Dedifferentiated amniotic fluid mesenchymal stem cell (primary cell): ENCODE measurements around the gene HMGB4.

ENCODE experiments used
- DNase-seq: peaks from one replicate; pipeline ENCODE4 v3.0.0-alpha.2; 2016; ENCODE audit errors: extremely low spot score

The HMGB4 gene

GRCh38 chr1:33848205-33848937, 15.5 kb upstream of the HMGB4 start:
- DNase-seq: no peak

DNA sequence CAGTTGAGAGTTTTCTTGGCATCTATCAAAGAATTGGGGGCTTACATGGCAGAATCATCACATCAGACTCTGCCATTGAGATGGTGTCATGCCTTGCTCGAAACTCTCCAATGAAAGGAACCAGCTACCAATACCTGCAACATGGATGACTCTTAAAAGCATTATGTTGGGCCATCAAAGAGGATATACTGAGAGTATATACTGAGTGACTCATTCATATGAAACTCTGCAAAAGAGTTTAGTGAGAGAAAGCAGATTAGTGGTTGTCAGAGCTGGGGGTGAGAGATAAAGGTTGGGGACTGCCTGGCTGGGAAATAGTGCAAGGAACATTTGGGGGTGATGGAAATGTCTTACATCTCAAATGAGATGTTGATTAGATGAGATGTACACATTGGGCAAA, 14.7 kb upstream of the HMGB4 start:
- DNase-seq: no peak

- DNase-seq: no peak
These were observed 13.4 kb upstream of the HMGB4 start for GRCh38 chr1:33850481-33850880.

DNA sequence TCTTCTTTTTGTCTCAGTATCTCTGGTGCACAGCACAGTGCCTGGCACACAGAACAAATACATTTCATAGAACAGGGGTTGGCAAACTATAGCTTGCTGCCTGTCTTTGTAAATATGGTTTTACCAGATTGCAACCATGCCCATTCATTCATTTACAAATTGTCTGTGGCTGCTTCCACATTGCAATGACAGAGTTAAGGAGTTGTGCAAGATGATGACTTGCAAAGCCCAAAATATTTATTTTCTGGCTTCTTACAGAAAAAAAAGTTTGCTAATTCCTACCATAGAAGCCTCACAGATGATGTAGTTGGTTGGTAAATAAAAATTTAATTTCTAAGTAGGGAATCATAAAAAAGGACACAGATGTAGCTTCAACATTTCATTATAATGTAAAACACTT, 11.2 kb upstream of the HMGB4 start:
- no peak for DNase-seq

- no peak for DNase-seq
These were observed 10.4 kb upstream of the HMGB4 start for GRCh38 chr1:33853431-33853830.

DNA sequence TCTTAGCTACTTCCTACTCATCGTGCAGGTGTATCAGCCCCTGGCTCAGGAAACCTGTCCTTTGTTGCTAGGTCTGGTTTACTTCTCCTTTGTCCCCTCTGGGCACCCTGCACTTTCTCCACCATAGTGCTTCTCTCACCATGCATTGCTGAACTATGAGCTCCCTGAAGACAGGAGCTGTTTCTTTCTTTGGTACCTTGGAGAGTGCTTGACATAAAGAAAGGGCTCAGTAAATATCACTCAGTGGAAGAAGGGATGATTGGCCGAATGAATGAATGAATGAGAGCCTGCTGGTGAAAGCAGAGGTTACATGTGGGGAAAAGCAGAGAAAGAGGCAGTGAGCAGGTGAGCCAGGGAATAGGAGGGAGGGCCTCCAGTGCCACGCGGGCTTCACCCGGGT, 9.8 kb upstream of the HMGB4 start:
- DNase-seq: no peak

GRCh38 chr1:33860671-33861070, 3.2 kb upstream of the HMGB4 start:
- no peak for DNase-seq

GRCh38 chr1:33864460-33865389, 846 bp downstream of the HMGB4 start:
- no peak for DNase-seq

DNA sequence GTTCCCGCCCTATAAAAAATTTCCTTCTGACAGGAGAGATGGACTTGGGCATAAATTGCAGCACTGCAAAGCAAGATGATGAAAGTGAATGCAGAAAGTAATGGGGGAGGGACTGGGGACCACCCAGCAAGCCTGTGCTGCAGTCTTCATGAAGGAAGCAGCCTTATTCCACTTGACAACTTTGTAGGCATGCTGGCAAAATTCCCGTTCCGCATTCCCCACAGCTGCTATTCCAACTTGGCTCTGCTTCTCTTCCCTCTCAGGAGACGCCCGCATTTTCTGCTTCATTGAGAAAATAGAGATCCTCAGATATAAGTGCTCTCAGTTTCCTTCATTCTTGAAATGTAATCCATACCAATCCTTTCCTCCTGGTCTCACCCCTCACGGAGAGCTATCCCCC, 2.4 kb downstream of the HMGB4 start:
- DNase-seq: no peak

GRCh38 chr1:33867684-33868083, 3.8 kb downstream of the HMGB4 start:
- no peak for DNase-seq

DNA sequence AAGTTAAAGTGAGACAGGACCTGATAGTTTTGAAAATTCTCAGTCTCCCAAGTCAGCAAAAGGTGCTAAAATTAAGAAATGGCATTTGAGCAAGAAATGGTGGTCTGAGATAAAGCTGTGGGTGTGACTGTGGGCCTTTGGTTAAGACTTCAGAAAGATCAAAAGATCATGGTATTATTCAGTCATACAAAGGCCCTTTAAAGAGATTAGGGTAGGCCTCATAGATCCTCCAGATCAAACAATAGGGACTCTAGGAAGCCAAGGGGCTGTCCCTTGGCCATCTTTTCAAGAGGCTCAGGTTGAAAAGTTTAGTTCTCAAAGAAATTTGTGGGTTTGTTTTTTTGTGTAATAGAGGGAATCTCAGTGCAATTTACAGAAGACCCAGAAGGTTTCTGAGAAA, 8.4 kb downstream of the HMGB4 start:
- DNase-seq: no peak

- DNase-seq: no peak
These were observed 8.8 kb downstream of the HMGB4 start for GRCh38 chr1:33872683-33873082.

DNA sequence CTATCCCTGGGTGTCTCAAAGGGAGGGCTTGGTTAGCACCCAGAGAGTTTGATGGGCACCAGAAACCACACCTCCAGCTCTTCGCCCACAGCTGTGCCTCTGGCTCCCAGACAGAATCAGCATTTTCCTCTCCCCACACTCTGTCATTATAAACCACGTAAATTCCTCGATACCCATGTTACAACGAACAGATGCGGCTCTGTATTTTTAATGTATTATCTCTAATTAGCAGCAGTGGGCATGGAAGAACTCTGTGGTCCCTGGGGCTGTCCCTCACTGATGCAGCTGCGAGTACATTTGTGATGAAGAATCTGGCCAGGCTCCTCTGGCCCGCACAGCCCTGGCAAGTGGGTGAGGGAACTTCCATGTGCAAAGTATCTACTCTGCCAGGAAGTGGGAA, 10.8 kb downstream of the HMGB4 start:
- no peak for DNase-seq

DNA sequence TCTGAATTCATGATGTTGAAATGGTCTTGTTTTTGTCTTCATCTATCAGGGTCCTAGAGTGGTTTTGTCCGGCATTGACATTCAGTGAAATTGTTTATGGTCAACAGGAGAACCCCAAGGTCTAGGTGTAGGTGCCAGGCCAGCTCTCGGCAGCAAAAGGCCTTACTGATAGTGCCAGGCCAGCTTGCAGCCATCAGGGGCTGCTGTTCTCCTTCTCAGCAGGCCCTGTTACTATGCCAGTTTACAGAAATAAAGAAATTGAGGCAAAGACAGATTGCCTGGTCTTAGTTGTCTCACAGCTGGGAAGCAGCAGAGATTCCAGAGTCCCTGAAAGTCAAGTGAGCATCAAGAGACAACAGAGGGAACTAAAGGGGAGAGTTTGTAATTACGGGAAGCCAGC, 12.0 kb downstream of the HMGB4 start:
- no peak for DNase-seq

DNA sequence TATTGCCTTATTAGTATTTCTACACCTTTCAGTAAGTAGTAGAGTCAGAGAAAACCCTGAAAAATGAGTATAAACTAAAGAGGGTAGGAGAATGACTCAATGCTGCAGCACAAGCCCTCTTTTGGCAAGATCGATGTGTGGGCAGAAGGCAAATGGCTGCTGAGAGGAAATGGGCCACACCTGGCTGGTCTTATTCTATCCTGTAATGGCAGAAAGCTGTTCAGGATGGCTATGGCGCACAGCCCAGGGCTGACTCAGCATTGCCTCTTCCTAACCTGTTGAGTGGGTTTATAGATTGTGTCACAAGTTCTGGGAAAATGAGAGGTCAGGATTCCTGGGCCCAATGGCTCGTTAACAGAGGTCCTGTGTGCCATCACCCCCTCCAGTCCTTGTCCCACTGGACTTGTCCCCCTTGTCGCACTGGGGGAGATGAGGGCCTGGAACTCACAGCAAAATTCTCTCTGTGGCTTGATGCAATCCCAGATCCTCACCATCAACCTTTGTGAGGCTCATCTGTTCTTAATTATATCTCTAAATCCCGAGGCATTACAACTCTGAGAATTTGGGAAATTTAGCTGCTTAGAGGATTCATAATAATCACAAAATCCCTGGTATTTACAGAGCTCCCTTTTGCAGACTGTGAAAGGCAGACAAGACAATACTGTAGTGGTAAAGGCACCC, 13.2 kb downstream of the HMGB4 start:
- peak; percentile 33 for DNase-seq

GRCh38 chr1:33878392-33878791, 14.5 kb downstream of the HMGB4 start:
- no peak for DNase-seq

DNA sequence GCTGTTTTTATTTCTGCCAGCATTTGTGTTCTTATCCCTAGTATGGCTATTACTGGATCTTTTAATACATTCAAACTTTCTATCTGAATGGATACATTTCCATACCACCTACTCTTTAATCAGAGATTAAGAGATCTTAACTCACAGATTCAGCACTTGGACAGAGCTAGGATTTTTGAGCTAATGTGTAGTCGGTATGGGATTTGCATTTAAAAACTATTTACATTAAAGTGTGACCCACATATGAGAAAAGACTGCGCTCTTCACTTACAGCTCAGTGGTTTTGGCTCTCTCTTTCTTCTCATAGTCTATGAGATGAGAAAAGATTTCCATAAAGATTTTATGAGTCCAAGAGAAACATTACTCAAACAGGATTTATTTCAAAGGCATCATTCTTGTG, 16.4 kb downstream of the HMGB4 start:
- DNase-seq: no peak

DNA sequence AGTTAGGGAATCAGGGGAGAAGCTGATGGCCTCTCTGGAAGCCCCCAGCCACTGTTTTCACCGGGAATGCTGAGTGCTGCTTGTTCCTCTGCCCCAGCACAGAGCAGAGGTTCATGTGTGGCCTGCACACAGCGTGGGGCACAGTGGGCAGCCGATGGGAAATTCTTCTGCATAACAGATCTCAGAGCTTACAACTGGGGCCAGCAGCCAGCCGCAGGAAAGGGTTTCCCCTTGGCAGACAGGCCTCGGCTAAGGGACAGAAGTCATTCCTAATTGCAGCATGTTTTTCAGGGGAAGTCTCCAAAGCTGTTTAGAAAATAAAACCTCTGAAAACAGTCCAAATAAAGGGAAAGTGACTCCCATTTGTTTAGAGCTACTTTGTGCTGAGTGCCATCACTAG, 22.6 kb downstream of the HMGB4 start:
- DNase-seq: no peak

- peak; percentile 74 for DNase-seq
These were observed 29.4 kb downstream of the HMGB4 start for GRCh38 chr1:33893147-33893830.

- DNase-seq: no peak
These were observed 31.5 kb downstream of the HMGB4 start for GRCh38 chr1:33895396-33895795.

- DNase-seq: no peak
These were observed 32.1 kb downstream of the HMGB4 start for GRCh38 chr1:33895976-33896375.
